Lung microvascular endothelial cell (primary cell): ENCODE results near the gene EOGT. TPM values are rescaled to one million over a fixed set of nuclear protein-coding genes. Genes with fewer than 3 reads are reported as not detected.

Source experiments
- DNase-seq, 2 donors: peaks; one replicate each; pipeline versions ENCODE4 v3.0.0 to v3.0.0-alpha.2; 2010; ENCODE audit warnings: low read depth in 2 of 2
- total RNA-seq: library from RNA; depleted of rRNA; stranded (reverse); fragments of >200 nt; gene quantifications from 2 replicates; pipeline ENCODE4 v1.2.1, GENCODE V29; 2014

Gene EOGT
- total RNA-seq: 23.4 and 40.5 TPM in 2 replicates

- peak; percentile 79 to 92 for DNase-seq
Observed at GRCh38 chr3:69013253-69014021, at the start of gene EOGT. Gene EOGT, minus strand, starts transcription at chr3:69013684. Its CDS starts 3,838 bp downstream, at chr3:69009846.

- DNase-seq: no peak
Observed at GRCh38 chr3:69059688-69060087, 46.2 kb upstream of the EOGT start.

- no peak for DNase-seq
Observed at GRCh38 chr3:69058947-69059224, 45.4 kb upstream of the EOGT start.

GRCh38 chr3:69058180-69058946, 44.9 kb upstream of the EOGT start:
- no peak for DNase-seq

- no peak for DNase-seq
Observed at GRCh38 chr3:69052472-69052898, 39.0 kb upstream of the EOGT start.

GRCh38 chr3:69051756-69052471, 38.4 kb upstream of the EOGT start, which contains the start of gene TMF1:
Gene TMF1, minus strand, starts transcription at chr3:69052333. Its CDS starts 247 bp downstream, at chr3:69052086.
- DNase-seq: peak; percentile 99

GRCh38 chr3:69048990-69049389, 35.5 kb upstream of the EOGT start:
- DNase-seq: no peak

- no peak for DNase-seq
Observed at GRCh38 chr3:69044608-69045007, 31.1 kb upstream of the EOGT start.

- peak; percentile 65 to 95 for DNase-seq
Observed at GRCh38 chr3:69033470-69033869, 20.0 kb upstream of the EOGT start.

- no peak for DNase-seq
Observed at GRCh38 chr3:69032737-69033136, 19.3 kb upstream of the EOGT start.

- DNase-seq: peak; percentile 10 to 73
Observed at GRCh38 chr3:69032142-69032541, 18.7 kb upstream of the EOGT start.

GRCh38 chr3:69031635-69032034, 18.2 kb upstream of the EOGT start:
- DNase-seq: no peak

GRCh38 chr3:69020857-69021256, 7.4 kb upstream of the EOGT start:
- no peak for DNase-seq

GRCh38 chr3:69020424-69020823, 6.9 kb upstream of the EOGT start:
- peak in 1 of 2 donors; percentile 10 for DNase-seq

- DNase-seq: peak; percentile 17 to 39
Observed at GRCh38 chr3:69016901-69017300, 3.4 kb upstream of the EOGT start.

GRCh38 chr3:69016102-69016501, 2.6 kb upstream of the EOGT start:
- no peak for DNase-seq

GRCh38 chr3:69014022-69014580, 617 bp upstream of the EOGT start:
- no peak for DNase-seq

GRCh38 chr3:69012800-69013252, 658 bp downstream of the EOGT start:
- DNase-seq: peak; percentile 48 to 79

- DNase-seq: peak; percentile 9 to 72
Observed at GRCh38 chr3:69012100-69012799, 1.2 kb downstream of the EOGT start.

- peak in 1 of 2 donors; percentile 20 for DNase-seq
Observed at GRCh38 chr3:69011096-69011730, 2.3 kb downstream of the EOGT start.
